Activated T-helper 1 cell treated with anti-CD3 and anti-CD28 coated beads, Interleukin-12 subunit alpha, Interleukin-12 subunit beta, Interleukin-2, Interleukin-4 antibody, amounts not matched to agents 30 ng/mL and 10 ng/mL and 1 ng/mL, durations not matched to agents 14 hours and 24 hours and 36 hours (primary cell): ENCODE data around the gene TTC28. TPM values are rescaled to one million over a fixed set of nuclear protein-coding genes. Genes with fewer than 3 reads are reported as not detected.
"Not testable (repeated sequence)": the region's sequence is repeated elsewhere in the genome, so short reads cannot be mapped to it uniquely, and the experiment has no call there.

Experiments used
- DNase-seq: peaks from one replicate; pipeline ENCODE4 v3.0.0; 2021; ENCODE audit warnings: low spot score
- H3K27ac Mint-ChIP-seq: one replicate; pipeline ENCODE4 v1.8.0; 2021; ENCODE audit warnings: mild to moderate bottlenecking, mixed read lengths
- H3K27me3 Mint-ChIP-seq: one replicate; pipeline ENCODE4 v1.8.0; 2022; ENCODE audit warnings: mild to moderate bottlenecking, moderate library complexity, mixed read lengths; ENCODE audit not compliant: insufficient read depth
- H3K36me3 Mint-ChIP-seq: one replicate; pipeline ENCODE4 v1.8.0; 2021; ENCODE audit warnings: low read depth, mixed read lengths
- H3K4me1 Mint-ChIP-seq: one replicate; pipeline ENCODE4 v1.8.0; 2021; ENCODE audit warnings: low read depth, mixed read lengths
- H3K4me3 Mint-ChIP-seq: one replicate; pipeline ENCODE4 v1.8.0; 2021; ENCODE audit warnings: mild to moderate bottlenecking, moderate library complexity, mixed read lengths
- H3K9me3 Mint-ChIP-seq: one replicate; pipeline ENCODE4 v1.8.0; 2021; ENCODE audit warnings: mixed read lengths
- intact Hi-C: fragments of 100-400 bp; cut with micrococcal nuclease; formaldehyde crosslinking; loops from one replicate; pipeline ENCODE4 v1.15.1; 2024
- total RNA-seq: library from RNA; stranded (reverse); gene quantifications from 2 replicates; pipeline ENCODE4 v1.2.3, GENCODE V29; 2022

TTC28 gene
- total RNA-seq, 1 donor from 2014 or later: 2.4 TPM

DNA sequence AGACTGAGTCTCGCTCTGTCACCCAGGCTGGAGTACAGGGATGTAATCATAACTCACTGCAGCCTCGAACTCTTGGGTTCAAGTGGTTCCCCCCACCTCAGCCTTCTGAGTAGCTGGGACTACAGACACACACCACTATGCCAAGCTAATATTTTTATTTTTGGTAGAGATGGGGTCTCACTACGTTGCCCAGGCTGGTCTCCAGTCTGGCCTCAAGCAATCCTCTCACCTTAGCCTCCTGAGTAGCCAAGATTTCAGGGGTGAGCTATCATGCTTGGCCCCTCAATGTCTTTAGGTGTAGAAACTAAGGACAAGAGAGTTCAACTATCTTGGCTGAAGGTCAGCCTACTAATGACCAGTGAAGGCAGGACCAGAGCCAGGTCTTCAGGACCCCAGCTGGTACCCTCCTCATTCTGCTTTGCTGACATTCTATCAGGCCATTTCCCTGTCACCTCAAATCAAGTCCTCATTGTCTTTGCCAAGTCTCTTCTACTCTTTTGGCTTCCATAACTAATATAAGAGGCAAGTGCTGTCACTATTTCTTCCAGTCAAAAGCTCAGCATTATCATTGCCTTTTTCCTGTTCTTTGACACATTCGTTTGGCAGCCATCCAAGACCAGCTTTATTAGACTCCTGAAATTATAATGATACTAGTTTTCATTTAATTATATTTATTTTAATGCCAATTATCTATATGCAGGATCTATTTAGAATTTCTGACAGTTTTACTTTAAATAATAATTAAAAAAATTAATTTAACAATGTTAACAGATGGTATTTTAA, 496.4 kb downstream of the TTC28 start:
- Mint-ChIP-seq H3K9me3 (no peaks in the 10 kb centered on the region), H3K4me3 (no peak overlapping the region), H3K36me3 (no peaks in the 10 kb centered on the region), H3K4me1 (no peaks in the 10 kb centered on the region), H3K27me3 (peaks cover 17% of the 10 kb centered on the region), H3K27ac (no peak overlapping the region)
- no peak for DNase-seq
- intact Hi-C loops: no loop called here

GRCh38 chr22:28180804-28181731, 498.6 kb downstream of the TTC28 start:
- intact Hi-C loops: no loop called here
- H3K4me1 Mint-ChIP-seq: no peaks in the 10 kb centered on the region
- H3K27me3 Mint-ChIP-seq: peaks cover 17% of the 10 kb centered on the region
- H3K9me3 Mint-ChIP-seq: no peaks in the 10 kb centered on the region
- DNase-seq: no peak
- H3K27ac Mint-ChIP-seq: no peak overlapping the region
- H3K36me3 Mint-ChIP-seq: no peaks in the 10 kb centered on the region
- H3K4me3 Mint-ChIP-seq: no peak overlapping the region

- Mint-ChIP-seq H3K4me1 (no peaks in the 10 kb centered on the region), H3K36me3 (no peaks in the 10 kb centered on the region), H3K27ac (no peak overlapping the region), H3K4me3 (no peak overlapping the region), H3K27me3 (peaks cover 11% of the 10 kb centered on the region), H3K9me3 (no peaks in the 10 kb centered on the region)
- intact Hi-C loops: no loop called here
- DNase-seq: no peak
Observed at GRCh38 chr22:28179392-28179791, 500.2 kb downstream of the TTC28 start.

DNA sequence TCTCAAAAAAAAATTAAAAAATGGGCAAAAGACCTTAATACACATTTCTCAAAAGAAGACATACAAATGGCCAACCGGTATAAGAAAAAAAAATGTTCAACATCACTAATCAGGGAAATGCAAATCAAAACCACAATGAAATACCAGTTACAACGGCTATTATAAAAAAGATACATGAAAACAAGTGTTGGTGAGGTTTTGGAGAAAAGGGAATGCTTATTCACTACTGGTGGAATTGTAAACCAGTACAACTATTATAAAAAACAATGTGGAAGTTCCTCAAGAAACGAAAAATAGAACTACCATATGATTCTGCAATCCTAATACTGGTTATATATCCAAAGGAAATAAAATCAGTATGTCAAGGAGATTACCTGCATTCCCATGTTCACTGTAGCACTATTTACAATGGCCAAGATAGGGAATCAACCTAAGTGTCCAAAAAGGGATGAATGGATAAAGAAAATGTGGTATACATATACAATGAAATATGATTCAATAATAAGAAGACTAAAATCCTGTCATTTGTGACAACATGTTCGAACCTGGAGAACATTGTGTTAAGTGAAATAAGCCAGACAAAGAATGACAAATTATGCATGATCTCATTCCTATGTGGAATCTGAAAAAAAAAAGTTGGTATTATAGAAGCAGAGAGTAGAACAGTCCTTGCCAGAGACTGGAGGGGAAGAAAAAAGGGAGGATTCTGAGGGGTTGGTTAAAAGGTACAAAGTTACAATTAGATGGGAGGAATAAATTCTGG, 503.7 kb downstream of the TTC28 start:
- Mint-ChIP-seq H3K4me3 (no peak overlapping the region), H3K4me1 (no peaks in the 10 kb centered on the region), H3K27me3 (peaks cover 3% of the 10 kb centered on the region), H3K9me3 (no peaks in the 10 kb centered on the region), H3K27ac (no peak overlapping the region), H3K36me3 (no peaks in the 10 kb centered on the region)
- DNase-seq: no peak
- intact Hi-C loops: no loop called here

- Mint-ChIP-seq H3K27me3 (no peaks in the 10 kb centered on the region), H3K4me3 (no peak overlapping the region), H3K27ac (no peak overlapping the region), H3K4me1 (no peaks in the 10 kb centered on the region), H3K9me3 (no peaks in the 10 kb centered on the region), H3K36me3 (no peaks in the 10 kb centered on the region)
- DNase-seq: no peak
- intact Hi-C loops: no loop called here
Observed at GRCh38 chr22:28174509-28174908, 505.1 kb downstream of the TTC28 start.

- Mint-ChIP-seq H3K27ac (no peak overlapping the region), H3K9me3 (no peaks in the 10 kb centered on the region), H3K4me3 (no peak overlapping the region), H3K4me1 (no peaks in the 10 kb centered on the region), H3K27me3 (no peaks in the 10 kb centered on the region), H3K36me3 (no peaks in the 10 kb centered on the region)
- intact Hi-C loops: no loop called here
- DNase-seq: no peak
Observed at GRCh38 chr22:28172892-28173670, 506.6 kb downstream of the TTC28 start.

GRCh38 chr22:28171712-28172111, 507.9 kb downstream of the TTC28 start:
- H3K27ac Mint-ChIP-seq: no peak overlapping the region

DNA sequence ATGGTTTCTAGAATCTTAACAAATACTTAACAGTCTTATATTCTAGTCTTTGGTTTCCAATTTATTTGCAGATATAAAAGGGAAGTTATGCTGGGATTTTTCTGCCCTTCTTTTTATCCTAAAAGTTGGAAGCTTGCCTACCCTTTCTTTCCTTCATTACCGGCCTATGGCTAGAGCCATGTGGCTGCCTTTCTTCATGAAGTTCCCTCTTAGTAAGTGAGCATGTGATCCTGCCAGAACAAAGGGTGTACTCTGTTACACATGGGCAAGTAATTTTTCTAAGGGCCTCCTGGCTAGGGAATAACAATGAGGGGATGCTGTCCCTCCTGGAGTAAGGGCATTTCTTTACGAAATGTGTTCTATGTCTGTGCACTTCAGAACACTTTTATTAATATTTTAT, 508.5 kb downstream of the TTC28 start:
- Mint-ChIP-seq H3K4me3 (no peak overlapping the region), H3K9me3 (no peaks in the 10 kb centered on the region), H3K27ac (no peak overlapping the region), H3K27me3 (no peaks in the 10 kb centered on the region), H3K4me1 (no peaks in the 10 kb centered on the region), H3K36me3 (no peaks in the 10 kb centered on the region)
- intact Hi-C loops: no loop called here
- DNase-seq: no peak

More at GRCh38 chr22:28171712-28172111, 507.9 kb downstream of the TTC28 start:
- no peak overlapping the region for H3K4me3 Mint-ChIP-seq
- no peaks in the 10 kb centered on the region for H3K27me3 Mint-ChIP-seq
- H3K9me3 Mint-ChIP-seq: no peaks in the 10 kb centered on the region
- intact Hi-C loops: no loop called here
- no peak for DNase-seq
- no peaks in the 10 kb centered on the region for H3K4me1 Mint-ChIP-seq
- no peaks in the 10 kb centered on the region for H3K36me3 Mint-ChIP-seq

DNA sequence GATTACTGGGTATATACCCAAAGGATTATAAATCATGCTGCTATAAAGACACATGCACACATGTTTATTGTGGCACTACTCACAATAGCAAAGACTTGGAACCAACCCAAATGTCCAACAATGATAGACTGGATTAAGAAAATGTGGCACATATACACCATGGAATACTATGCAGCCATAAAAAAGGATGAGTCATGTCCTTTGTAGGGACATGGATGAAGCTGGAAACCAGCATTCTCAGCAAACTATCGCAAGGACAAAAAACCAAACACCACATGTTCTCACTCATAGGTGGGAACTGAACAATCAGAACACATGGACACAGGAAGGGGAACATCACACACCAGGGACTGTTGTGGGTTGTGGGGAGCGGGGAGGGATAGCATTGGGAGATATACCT, 510.3 kb downstream of the TTC28 start:
- DNase-seq, intact Hi-C loops, H3K36me3 Mint-ChIP-seq, H3K4me1 Mint-ChIP-seq, H3K9me3 Mint-ChIP-seq, H3K27ac Mint-ChIP-seq, H3K27me3 Mint-ChIP-seq, H3K4me3 Mint-ChIP-seq: not testable (repeated sequence)

- no peaks in the 10 kb centered on the region for H3K4me1 Mint-ChIP-seq
Observed at GRCh38 chr22:28155808-28156207, 523.8 kb downstream of the TTC28 start.

GRCh38 chr22:28154861-28155260, 524.8 kb downstream of the TTC28 start:
- no peak for DNase-seq
- Mint-ChIP-seq H3K36me3 (no peaks in the 10 kb centered on the region), H3K27me3 (peaks cover 4% of the 10 kb centered on the region), H3K4me1 (no peaks in the 10 kb centered on the region), H3K9me3 (no peaks in the 10 kb centered on the region), H3K27ac (no peak overlapping the region), H3K4me3 (no peak overlapping the region)
- intact Hi-C loops: no loop called here

More at GRCh38 chr22:28155808-28156207, 523.8 kb downstream of the TTC28 start:
- no peak overlapping the region for H3K27ac Mint-ChIP-seq
- intact Hi-C loops: no loop called here
- H3K9me3 Mint-ChIP-seq: no peaks in the 10 kb centered on the region
- DNase-seq: no peak
- no peaks in the 10 kb centered on the region for H3K36me3 Mint-ChIP-seq
- peaks cover 4% of the 10 kb centered on the region for H3K27me3 Mint-ChIP-seq
- H3K4me3 Mint-ChIP-seq: no peak overlapping the region

DNA sequence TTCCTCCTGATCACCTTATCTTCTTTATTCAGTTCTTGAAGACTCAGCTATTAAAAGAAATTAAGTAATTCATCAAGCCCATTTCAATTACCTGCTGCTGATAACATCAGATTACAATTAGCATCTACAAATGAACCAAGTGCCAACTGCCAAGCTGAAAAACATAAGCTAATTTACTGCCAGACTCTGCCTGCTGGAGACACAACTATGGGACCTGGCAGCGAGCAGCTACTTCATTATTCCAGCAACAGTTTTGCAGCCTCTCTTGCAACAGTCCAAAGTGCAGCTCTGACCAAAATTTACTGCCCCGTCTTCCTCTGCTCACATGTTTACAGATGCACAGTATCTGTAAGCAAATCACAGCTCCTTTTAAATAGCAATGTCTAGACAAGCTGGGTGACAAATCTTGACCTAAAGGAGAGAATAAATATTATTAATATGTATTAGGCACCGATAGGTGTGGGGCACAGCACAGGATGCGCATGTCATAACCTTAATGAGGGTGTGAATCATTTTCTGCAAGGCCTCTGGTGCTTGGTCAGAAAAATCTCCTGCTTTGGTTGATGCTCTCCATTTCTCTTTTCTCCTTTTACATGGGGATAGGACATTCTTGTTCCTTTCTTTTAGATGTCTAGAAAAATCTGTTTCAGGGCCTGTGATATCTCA, 528.4 kb downstream of the TTC28 start:
- H3K4me1 Mint-ChIP-seq: no peaks in the 10 kb centered on the region
- no peak for DNase-seq
- H3K27ac Mint-ChIP-seq: no peak overlapping the region
- no peak overlapping the region for H3K4me3 Mint-ChIP-seq
- H3K9me3 Mint-ChIP-seq: no peaks in the 10 kb centered on the region
- intact Hi-C loops: no loop called here
- no peaks in the 10 kb centered on the region for H3K36me3 Mint-ChIP-seq
- H3K27me3 Mint-ChIP-seq: peaks cover 3% of the 10 kb centered on the region
